Astrocyte (in vitro differentiated cells and primary cell): Measurements from ENCODE around the gene ATXN8OS.

ENCODE experiments used
- EZH2 ChIP-seq: IDR thresholded peaks from 2 replicates; pipeline ENCODE4 v1.6.1; 2012; ENCODE audit warnings: mild to moderate bottlenecking, low read length, inconsistent platforms; ENCODE audit not compliant: insufficient read depth
- TF ChIP-seq, protein P1 (sequence below): IDR thresholded peaks from 2 replicates; pipeline ENCODE4 v1.5.1; 2011; ENCODE audit warnings: low read depth, mild to moderate bottlenecking, inconsistent platforms, low read length, moderate library complexity; ENCODE audit not compliant: insufficient read depth

GRCh38 chr13:70170689-70171088 lies 63.1 kb downstream of the ATXN8OS start:
- TF ChIP-seq, protein P1, sequence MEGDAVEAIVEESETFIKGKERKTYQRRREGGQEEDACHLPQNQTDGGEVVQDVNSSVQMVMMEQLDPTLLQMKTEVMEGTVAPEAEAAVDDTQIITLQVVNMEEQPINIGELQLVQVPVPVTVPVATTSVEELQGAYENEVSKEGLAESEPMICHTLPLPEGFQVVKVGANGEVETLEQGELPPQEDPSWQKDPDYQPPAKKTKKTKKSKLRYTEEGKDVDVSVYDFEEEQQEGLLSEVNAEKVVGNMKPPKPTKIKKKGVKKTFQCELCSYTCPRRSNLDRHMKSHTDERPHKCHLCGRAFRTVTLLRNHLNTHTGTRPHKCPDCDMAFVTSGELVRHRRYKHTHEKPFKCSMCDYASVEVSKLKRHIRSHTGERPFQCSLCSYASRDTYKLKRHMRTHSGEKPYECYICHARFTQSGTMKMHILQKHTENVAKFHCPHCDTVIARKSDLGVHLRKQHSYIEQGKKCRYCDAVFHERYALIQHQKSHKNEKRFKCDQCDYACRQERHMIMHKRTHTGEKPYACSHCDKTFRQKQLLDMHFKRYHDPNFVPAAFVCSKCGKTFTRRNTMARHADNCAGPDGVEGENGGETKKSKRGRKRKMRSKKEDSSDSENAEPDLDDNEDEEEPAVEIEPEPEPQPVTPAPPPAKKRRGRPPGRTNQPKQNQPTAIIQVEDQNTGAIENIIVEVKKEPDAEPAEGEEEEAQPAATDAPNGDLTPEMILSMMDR: no peak
- TF ChIP-seq EZH2: no peak
